Central memory CD8-positive, alpha-beta T cell (primary cell): ENCODE results near the gene B3GNT5.

Experiments used
- ATAC-seq: fragments of 150-1000 bp; cut with Tn5 transposase; replicated peaks from 2 replicates; pipeline ENCODE4 v1.10.0; 2022; ENCODE audit warnings: mild to moderate bottlenecking, moderate FRiP score, moderate number of reproducible peaks; ENCODE audit not compliant: poor library complexity, severe bottlenecking; ENCODE audit errors: extremely low read depth
- DNase-seq, 2 donors: peaks; one replicate each; pipeline ENCODE4 v3.0.0; 2021; ENCODE audit warnings: low spot score in 2 of 2
- H3K27ac Mint-ChIP-seq: one replicate; pipeline ENCODE4 v1.8.0; 2022; ENCODE audit warnings: low read depth, mild to moderate bottlenecking, moderate library complexity, mixed read lengths
- H3K27me3 Mint-ChIP-seq: one replicate; pipeline ENCODE4 v1.8.0; 2022; ENCODE audit warnings: mixed read lengths
- H3K36me3 Mint-ChIP-seq: one replicate; pipeline ENCODE4 v1.8.0; 2022; ENCODE audit warnings: mild to moderate bottlenecking, moderate library complexity, mixed read lengths; ENCODE audit not compliant: insufficient read depth
- H3K4me1 Mint-ChIP-seq: one replicate; pipeline ENCODE4 v1.8.0; 2022; ENCODE audit warnings: mixed read lengths
- H3K4me3 Mint-ChIP-seq: one replicate; pipeline ENCODE4 v1.8.0; 2022; ENCODE audit warnings: mild to moderate bottlenecking, moderate library complexity, mixed read lengths
- H3K9me3 Mint-ChIP-seq: one replicate; pipeline ENCODE4 v1.8.0; 2022; ENCODE audit warnings: mixed read lengths

B3GNT5 gene

GRCh38 chr3:183274609-183275008 lies 21.6 kb downstream of the B3GNT5 start:
- no peak for DNase-seq
- Mint-ChIP-seq H3K36me3 (peaks cover 3% of the 10 kb centered on the region), H3K27me3 (no peaks in the 10 kb centered on the region), H3K27ac (no peak overlapping the region), H3K4me1 (no peaks in the 10 kb centered on the region), H3K9me3 (no peaks in the 10 kb centered on the region), H3K4me3 (no peak overlapping the region)
- no peak for ATAC-seq

- ATAC-seq (peak; percentile 36), DNase-seq (no peak)
- no peaks in the 10 kb centered on the region for H3K27me3 Mint-ChIP-seq
- no peaks in the 10 kb centered on the region for H3K9me3 Mint-ChIP-seq
- H3K4me3 Mint-ChIP-seq: no peak overlapping the region
- no peak overlapping the region for H3K27ac Mint-ChIP-seq
- H3K36me3 Mint-ChIP-seq: peaks cover 3% of the 10 kb centered on the region
- no peaks in the 10 kb centered on the region for H3K4me1 Mint-ChIP-seq
Measured at GRCh38 chr3:183275418-183275817, 22.4 kb downstream of the B3GNT5 start.

- DNase-seq (no peak), ATAC-seq (no peak)
- peaks cover 3% of the 10 kb centered on the region for H3K36me3 Mint-ChIP-seq
- H3K27ac Mint-ChIP-seq: no peak overlapping the region
- H3K27me3 Mint-ChIP-seq: no peaks in the 10 kb centered on the region
- no peaks in the 10 kb centered on the region for H3K9me3 Mint-ChIP-seq
- no peak overlapping the region for H3K4me3 Mint-ChIP-seq
- H3K4me1 Mint-ChIP-seq: no peaks in the 10 kb centered on the region
Measured at GRCh38 chr3:183275937-183276336, 22.9 kb downstream of the B3GNT5 start.

GRCh38 chr3:183277260-183277659 lies 24.2 kb downstream of the B3GNT5 start:
- DNase-seq (no peak), ATAC-seq (no peak)
- Mint-ChIP-seq H3K27me3 (no peaks in the 10 kb centered on the region), H3K9me3 (no peaks in the 10 kb centered on the region), H3K4me3 (no peak overlapping the region), H3K4me1 (no peaks in the 10 kb centered on the region), H3K36me3 (peaks cover 3% of the 10 kb centered on the region), H3K27ac (no peak overlapping the region)

GRCh38 chr3:183278479-183279088 lies 25.5 kb downstream of the B3GNT5 start:
- peaks cover 3% of the 10 kb centered on the region for H3K36me3 Mint-ChIP-seq
- H3K27ac Mint-ChIP-seq: no peak overlapping the region
- H3K27me3 Mint-ChIP-seq: no peaks in the 10 kb centered on the region
- no peak for ATAC-seq
- H3K9me3 Mint-ChIP-seq: no peaks in the 10 kb centered on the region
- DNase-seq: no peak
- H3K4me1 Mint-ChIP-seq: no peaks in the 10 kb centered on the region
- no peak overlapping the region for H3K4me3 Mint-ChIP-seq

- H3K4me3 Mint-ChIP-seq: no peak overlapping the region
- no peak overlapping the region for H3K27ac Mint-ChIP-seq
- no peak for DNase-seq
Measured at GRCh38 chr3:183279371-183279770, 26.3 kb downstream of the B3GNT5 start.

GRCh38 chr3:183281126-183281797 lies 28.2 kb downstream of the B3GNT5 start:
- no peaks in the 10 kb centered on the region for H3K27me3 Mint-ChIP-seq
- peaks cover 5% of the 10 kb centered on the region for H3K36me3 Mint-ChIP-seq
- no peaks in the 10 kb centered on the region for H3K9me3 Mint-ChIP-seq
- peaks cover 8% of the 10 kb centered on the region for H3K4me1 Mint-ChIP-seq
- no peak for DNase-seq
- no peak overlapping the region for H3K4me3 Mint-ChIP-seq
- H3K27ac Mint-ChIP-seq: no peak overlapping the region
- no peak for ATAC-seq

More at GRCh38 chr3:183279371-183279770, 26.3 kb downstream of the B3GNT5 start:
- Mint-ChIP-seq H3K9me3 (no peaks in the 10 kb centered on the region), H3K27me3 (no peaks in the 10 kb centered on the region), H3K36me3 (peaks cover 1% of the 10 kb centered on the region), H3K4me1 (peaks cover 5% of the 10 kb centered on the region)
- ATAC-seq: no peak

GRCh38 chr3:183283886-183284285 lies 30.8 kb downstream of the B3GNT5 start:
- no peak for ATAC-seq
- no peak overlapping the region for H3K4me3 Mint-ChIP-seq

GRCh38 chr3:183284570-183284969 lies 31.5 kb downstream of the B3GNT5 start:
- Mint-ChIP-seq H3K27me3 (no peaks in the 10 kb centered on the region), H3K4me1 (peaks cover 15% of the 10 kb centered on the region), H3K4me3 (no peak overlapping the region), H3K9me3 (no peaks in the 10 kb centered on the region), H3K27ac (peak overlapping the region; percentile 96), H3K36me3 (peaks cover 5% of the 10 kb centered on the region)
- DNase-seq: no peak
- no peak for ATAC-seq

More at GRCh38 chr3:183283886-183284285, 30.8 kb downstream of the B3GNT5 start:
- Mint-ChIP-seq H3K4me1 (peaks cover 15% of the 10 kb centered on the region), H3K27me3 (no peaks in the 10 kb centered on the region), H3K36me3 (peaks cover 5% of the 10 kb centered on the region), H3K27ac (peak overlapping the region; percentile 96), H3K9me3 (no peaks in the 10 kb centered on the region)
- no peak for DNase-seq

- Mint-ChIP-seq H3K4me1 (peaks cover 15% of the 10 kb centered on the region), H3K27ac (peak overlapping the region; percentile 96), H3K36me3 (peaks cover 5% of the 10 kb centered on the region), H3K27me3 (no peaks in the 10 kb centered on the region), H3K9me3 (no peaks in the 10 kb centered on the region), H3K4me3 (peak overlapping the region; percentile 56)
- no peak for ATAC-seq
- DNase-seq: no peak
Measured at GRCh38 chr3:183285318-183285717, 32.3 kb downstream of the B3GNT5 start.

GRCh38 chr3:183285828-183286457 lies 32.9 kb downstream of the B3GNT5 start:
- peak; percentile 95 for ATAC-seq
- Mint-ChIP-seq H3K36me3 (peaks cover 5% of the 10 kb centered on the region), H3K4me1 (peaks cover 15% of the 10 kb centered on the region), H3K27me3 (no peaks in the 10 kb centered on the region), H3K9me3 (no peaks in the 10 kb centered on the region), H3K27ac (peak overlapping the region; percentile 96), H3K4me3 (peak overlapping the region; percentile 56)
- peak; percentile 65 to 92 for DNase-seq

GRCh38 chr3:183287301-183287971 lies 34.4 kb downstream of the B3GNT5 start:
- ATAC-seq: no peak
- Mint-ChIP-seq H3K27ac (peak overlapping the region; percentile 96), H3K27me3 (no peaks in the 10 kb centered on the region), H3K4me1 (peaks cover 15% of the 10 kb centered on the region), H3K36me3 (peaks cover 7% of the 10 kb centered on the region), H3K4me3 (no peak overlapping the region), H3K9me3 (no peaks in the 10 kb centered on the region)
- DNase-seq: no peak
